Caco-2 (cell line): ENCODE results near the gene MAP1LC3B2. TPM values are rescaled to one million over a fixed set of nuclear protein-coding genes. Genes with fewer than 3 reads are reported as not detected.

Experiments
- BruUV-seq: library from RNA; stranded (reverse); fragments of 400-500 nt; replicated peaks from 2 replicates; lab custom pipeline; 2021; lab: Mats Ljungman, UMichigan
- CTCF ChIA-PET: fragments of 300-600 bp; sonication (Branson Sonifier 250); formaldehyde crosslinking; loops from one replicate; lab custom pipeline; 2022; ENCODE audit warnings: antibody characterized with exemption; lab: Charles Lee
- POLR2A ChIA-PET: fragments of 300-600 bp; sonication (Branson Sonifier 250); formaldehyde crosslinking; loops from one replicate; lab custom pipeline; 2022; ENCODE audit warnings: antibody characterized with exemption; lab: Charles Lee
- DNase-seq, 2 experiments: peaks; one replicate each; pipeline versions ENCODE4 v3.0.0 to v3.0.0-alpha.2; 2020 to 2022
- H3K27me3 ChIP-seq: replicated peaks from 2 replicates; pipeline ENCODE4 v1.6.0; 2011; ENCODE audit warnings: low read length; ENCODE audit not compliant: control insufficient read depth, insufficient read depth
- H3K36me3 ChIP-seq: 2 replicates; pipeline ENCODE4 v1.5.1; 2011; ENCODE audit warnings: low read length; ENCODE audit not compliant: control insufficient read depth, insufficient read depth
- H3K4me1 ChIP-seq: fragments of 250-450 bp; sonication (Bioruptor Pico); 2 replicates; pipeline ENCODE4 v1.5.1; 2020; ENCODE audit warnings: mild to moderate bottlenecking
- H3K4me3 ChIP-seq: 2 replicates; pipeline ENCODE4 v1.5.1; 2011; ENCODE audit warnings: low read depth, mild to moderate bottlenecking, control low read depth, low read length
- H3K9me3 ChIP-seq: fragments of 250-450 bp; sonication (Bioruptor Pico); 2 replicates; pipeline ENCODE4 v1.5.1; 2020; ENCODE audit warnings: mild to moderate bottlenecking, moderate library complexity
- H3K27ac Mint-ChIP-seq: one replicate; pipeline ENCODE4 v1.8.0; 2022; ENCODE audit warnings: mixed read lengths; ENCODE audit not compliant: unreplicated experiment
- H3K27me3 Mint-ChIP-seq: one replicate; pipeline ENCODE4 v1.8.0; 2022; ENCODE audit warnings: mixed read lengths; ENCODE audit not compliant: insufficient read depth, unreplicated experiment
- H3K36me3 Mint-ChIP-seq: one replicate; pipeline ENCODE4 v1.8.0; 2022; ENCODE audit warnings: mild to moderate bottlenecking, mixed read lengths; ENCODE audit not compliant: insufficient read depth, unreplicated experiment
- H3K4me1 Mint-ChIP-seq: one replicate; pipeline ENCODE4 v1.8.0; 2022; ENCODE audit warnings: low read depth, mixed read lengths; ENCODE audit not compliant: unreplicated experiment
- H3K4me3 Mint-ChIP-seq: one replicate; pipeline ENCODE4 v1.8.0; 2022; ENCODE audit warnings: mild to moderate bottlenecking, moderate library complexity, mixed read lengths; ENCODE audit not compliant: unreplicated experiment
- H3K9me3 Mint-ChIP-seq: one replicate; pipeline ENCODE4 v1.8.0; 2022; ENCODE audit warnings: mixed read lengths; ENCODE audit not compliant: unreplicated experiment
- intact Hi-C: fragments of 100-400 bp; cut with micrococcal nuclease; formaldehyde crosslinking; loops from one replicate; pipeline ENCODE4 v1.10.0; 2022; ENCODE audit not compliant: unreplicated experiment
- total RNA-seq: library from RNA; stranded (reverse); gene quantifications from 2 replicates; pipeline ENCODE4 v1.2.3, GENCODE V29; 2022
- TF ChIP-seq, protein P1 (sequence below), 2 experiments: fragments of 200-600 bp in 1 of 2; IDR thresholded peaks; 1 replicate in 1 of 2; 2 replicates in 1 of 2; pipeline versions ENCODE4 v1.5.1 to v1.8.0; 2011 to 2022; ENCODE audit warnings: antibody characterized with exemption in 1 of 2, control low read depth in 1 of 2, inconsistent platforms in 1 of 2, low read depth in 1 of 2, low read length in 1 of 2, mild to moderate bottlenecking in 1 of 2, moderate library complexity in 1 of 2; ENCODE audit not compliant: insufficient read depth in 1 of 2, severe bottlenecking in 1 of 2, unreplicated experiment in 1 of 2

MAP1LC3B2 gene
- total RNA-seq, 1 experiment from 2014 or later = not detected

GRCh38 chr12:116538076-116538591 is 21.0 kb upstream of the MAP1LC3B2 start:
- ChIA-PET POLR2A (no interaction called here), CTCF (no interaction called here)
- Mint-ChIP-seq H3K4me3 (no peak overlapping the region), H3K4me1 (peaks cover 19% of the 10 kb centered on the region), H3K36me3 (no peaks in the 10 kb centered on the region), H3K9me3 (no peaks in the 10 kb centered on the region), H3K27me3 (no peaks in the 10 kb centered on the region), H3K27ac (no peak overlapping the region)
- no peak overlapping the region for H3K4me3 ChIP-seq
- BruUV-seq = no TSS peak
- no peaks in the 10 kb centered on the region; the same call in 1 of the 2 replicates for H3K9me3 ChIP-seq
- intact Hi-C loops = no loop called here
- TF ChIP-seq, protein P1, sequence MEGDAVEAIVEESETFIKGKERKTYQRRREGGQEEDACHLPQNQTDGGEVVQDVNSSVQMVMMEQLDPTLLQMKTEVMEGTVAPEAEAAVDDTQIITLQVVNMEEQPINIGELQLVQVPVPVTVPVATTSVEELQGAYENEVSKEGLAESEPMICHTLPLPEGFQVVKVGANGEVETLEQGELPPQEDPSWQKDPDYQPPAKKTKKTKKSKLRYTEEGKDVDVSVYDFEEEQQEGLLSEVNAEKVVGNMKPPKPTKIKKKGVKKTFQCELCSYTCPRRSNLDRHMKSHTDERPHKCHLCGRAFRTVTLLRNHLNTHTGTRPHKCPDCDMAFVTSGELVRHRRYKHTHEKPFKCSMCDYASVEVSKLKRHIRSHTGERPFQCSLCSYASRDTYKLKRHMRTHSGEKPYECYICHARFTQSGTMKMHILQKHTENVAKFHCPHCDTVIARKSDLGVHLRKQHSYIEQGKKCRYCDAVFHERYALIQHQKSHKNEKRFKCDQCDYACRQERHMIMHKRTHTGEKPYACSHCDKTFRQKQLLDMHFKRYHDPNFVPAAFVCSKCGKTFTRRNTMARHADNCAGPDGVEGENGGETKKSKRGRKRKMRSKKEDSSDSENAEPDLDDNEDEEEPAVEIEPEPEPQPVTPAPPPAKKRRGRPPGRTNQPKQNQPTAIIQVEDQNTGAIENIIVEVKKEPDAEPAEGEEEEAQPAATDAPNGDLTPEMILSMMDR (IDR thresholded peaks at IDR 0.05; ENCODE audit: insufficient read depth in 1 of 2, low read depth in 1 of 2, low read length in 1 of 2, severe bottlenecking in 1 of 2, unreplicated experiment in 1 of 2) = no peak
- no peak for DNase-seq
- no peaks in the 10 kb centered on the region for H3K27me3 ChIP-seq
- H3K4me1 ChIP-seq = peaks cover 15% of the 10 kb centered on the region
- H3K36me3 ChIP-seq = no peaks in the 10 kb centered on the region

- ChIA-PET CTCF (interaction anchor here (0.6 kb wide), 1 partner anchor 321 kb away, joined by 3 read pairs; no protein-coding TSS in a partner anchor), POLR2A (no interaction called here)
- intact Hi-C loops = no loop called here
- TF ChIP-seq, protein P1 (IDR thresholded peaks at IDR 0.05; ENCODE audit: insufficient read depth in 1 of 2, low read depth in 1 of 2, low read length in 1 of 2, severe bottlenecking in 1 of 2, unreplicated experiment in 1 of 2) = no peak
- H3K27me3 Mint-ChIP-seq = no peaks in the 10 kb centered on the region
- Histone ChIP-seq H3K4me1 (peaks cover 15% of the 10 kb centered on the region), H3K4me3 (no peak overlapping the region), H3K27me3 (no peaks in the 10 kb centered on the region), H3K36me3 (no peaks in the 10 kb centered on the region), H3K9me3 (no peaks in the 10 kb centered on the region; the same call in 1 of the 2 replicates)
- H3K4me1 Mint-ChIP-seq = peaks cover 19% of the 10 kb centered on the region
- H3K4me3 Mint-ChIP-seq = no peak overlapping the region
- DNase-seq = no peak
- no peak overlapping the region for H3K27ac Mint-ChIP-seq
- H3K36me3 Mint-ChIP-seq = no peaks in the 10 kb centered on the region
- BruUV-seq = no TSS peak
- H3K9me3 Mint-ChIP-seq = no peaks in the 10 kb centered on the region
These were observed 20.4 kb upstream of the MAP1LC3B2 start for GRCh38 chr12:116538682-116539305.

DNA sequence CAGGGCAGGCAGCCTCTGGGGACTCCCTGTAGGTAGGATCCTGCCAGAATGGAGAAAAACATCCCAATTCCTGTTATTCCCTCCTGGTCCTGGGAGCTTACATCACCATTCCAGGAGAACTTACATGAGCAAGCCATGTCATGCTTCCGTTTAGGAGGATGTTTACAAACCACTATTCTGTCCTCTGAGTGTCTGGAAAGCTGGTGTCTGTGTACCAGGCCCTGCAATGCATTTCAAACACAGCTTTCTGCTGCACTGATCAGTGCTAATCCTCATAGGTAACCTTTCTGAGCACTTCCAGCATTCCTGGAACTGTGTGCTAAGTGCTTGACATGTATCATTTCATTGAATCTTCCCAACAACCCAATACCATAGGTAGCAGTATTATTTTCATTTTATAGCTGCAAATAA is 19.8 kb upstream of the MAP1LC3B2 start:
- Mint-ChIP-seq H3K9me3 (no peaks in the 10 kb centered on the region), H3K27me3 (no peaks in the 10 kb centered on the region), H3K27ac (no peak overlapping the region), H3K4me1 (peaks cover 19% of the 10 kb centered on the region), H3K4me3 (no peak overlapping the region), H3K36me3 (no peaks in the 10 kb centered on the region)
- DNase-seq = no peak
- Histone ChIP-seq H3K9me3 (no peaks in the 10 kb centered on the region; the same call in 1 of the 2 replicates), H3K4me3 (no peak overlapping the region), H3K4me1 (peaks cover 15% of the 10 kb centered on the region), H3K36me3 (no peaks in the 10 kb centered on the region), H3K27me3 (no peaks in the 10 kb centered on the region)
- BruUV-seq = no TSS peak
- intact Hi-C loops = no loop called here
- ChIA-PET POLR2A (no interaction called here), CTCF (interaction anchor here (0.6 kb wide), 1 partner anchor 321 kb away, joined by 3 read pairs; no protein-coding TSS in a partner anchor)
- TF ChIP-seq, protein P1 (IDR thresholded peaks at IDR 0.05; ENCODE audit: insufficient read depth in 1 of 2, low read depth in 1 of 2, low read length in 1 of 2, severe bottlenecking in 1 of 2, unreplicated experiment in 1 of 2) = no peak
